GM21723 (cell line): Measurements from ENCODE around the gene GFPT2.

Source experiments
- ATAC-seq: cut with Tn5 transposase; IDR thresholded peaks from one replicate; pipeline ENCODE4 v1.9.1; 2021; ENCODE audit warnings: mild to moderate bottlenecking, moderate library complexity; ENCODE audit not compliant: unreplicated experiment

Gene GFPT2

DNA sequence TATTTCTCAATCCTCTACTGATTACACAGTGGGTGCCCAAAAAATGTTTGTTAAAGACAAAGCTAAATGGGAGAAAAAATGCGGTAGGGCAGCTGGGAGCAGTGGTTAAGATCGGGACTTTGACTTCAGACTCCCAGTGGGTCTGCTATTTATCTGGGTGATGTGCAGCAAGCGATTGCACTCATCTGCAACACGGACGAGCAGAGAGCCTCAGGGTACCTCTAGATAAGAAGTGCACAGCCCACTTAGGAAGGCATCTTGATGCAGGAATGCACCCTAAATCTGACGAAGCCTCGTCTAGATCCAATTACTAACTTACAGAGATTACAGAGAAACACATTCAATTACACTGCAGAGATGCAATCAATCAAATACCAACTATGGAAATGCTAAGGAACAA lies 65.3 kb downstream of the GFPT2 start:
- ATAC-seq = no peak

DNA sequence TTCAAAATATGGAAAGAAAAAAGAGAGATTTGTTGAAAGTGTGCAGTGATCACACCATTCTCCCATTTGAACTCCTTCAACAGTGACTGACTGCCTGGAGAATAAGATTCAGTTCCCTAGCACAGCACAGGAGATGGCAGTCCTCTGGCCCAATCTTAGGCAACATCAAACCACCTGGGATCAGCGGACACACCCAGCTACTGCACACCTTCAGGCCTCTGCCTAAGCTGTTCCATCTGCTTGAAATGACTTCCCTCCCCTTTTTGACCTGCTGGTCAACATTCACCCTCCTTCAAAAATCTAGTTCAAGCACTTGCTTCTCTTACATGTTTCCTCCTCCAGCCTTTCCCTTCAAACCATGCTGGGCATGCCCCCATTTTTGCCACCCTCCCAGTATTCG lies 65.7 kb downstream of the GFPT2 start:
- ATAC-seq = no peak

DNA sequence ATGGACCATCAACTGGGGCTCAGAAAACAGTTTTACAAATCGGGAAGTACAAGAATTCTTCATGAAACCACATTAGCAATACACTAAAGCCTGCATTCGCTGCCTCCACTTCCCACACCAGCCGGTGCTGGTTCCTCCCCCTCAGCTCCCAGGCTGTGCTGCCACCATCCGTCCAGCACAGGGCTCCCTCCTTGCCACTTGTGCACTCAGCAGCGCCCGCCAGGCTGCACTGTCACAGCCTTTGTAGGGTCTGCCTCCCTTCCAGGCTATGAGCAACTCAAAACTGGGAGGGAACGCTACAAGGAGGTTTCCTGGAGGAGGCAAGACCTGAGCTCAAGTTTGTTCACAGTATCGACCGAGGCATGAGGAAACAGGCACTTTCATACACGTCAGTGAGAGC lies 69.0 kb downstream of the GFPT2 start:
- ATAC-seq = no peak

DNA sequence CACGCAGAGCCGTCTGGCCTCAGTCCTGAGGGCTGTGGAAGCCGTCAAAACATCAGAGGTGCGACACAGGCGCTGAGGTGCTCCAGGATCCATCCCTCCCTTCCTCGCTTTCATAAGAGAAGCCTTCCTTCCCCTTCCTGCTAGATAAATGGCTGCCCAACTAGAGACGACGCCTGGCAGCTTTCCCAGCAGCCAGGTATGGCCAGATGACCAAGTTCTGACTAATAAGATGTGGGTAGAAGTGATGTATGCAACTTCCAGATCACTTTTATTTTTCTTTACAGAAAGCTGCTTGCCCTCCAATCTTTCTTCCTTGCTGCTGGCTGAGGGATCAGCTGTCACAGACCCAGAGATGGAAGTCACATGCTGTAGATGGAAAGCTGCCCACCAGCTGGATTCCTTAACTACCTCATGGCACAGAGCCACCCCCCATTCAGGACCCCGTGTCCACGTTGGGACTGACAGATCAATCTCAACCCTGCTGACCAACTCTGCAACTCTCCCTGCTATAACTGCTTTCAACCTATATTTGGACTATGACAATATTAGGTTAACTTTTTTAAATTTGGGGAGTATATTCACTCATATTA lies 70.0 kb downstream of the GFPT2 start:
- no peak for ATAC-seq

- ATAC-seq = no peak
Measured at GRCh38 chr5:180282281-180282680, 70.9 kb downstream of the GFPT2 start.

GRCh38 chr5:180281706-180282105 lies 71.4 kb downstream of the GFPT2 start:
- ATAC-seq = no peak

DNA sequence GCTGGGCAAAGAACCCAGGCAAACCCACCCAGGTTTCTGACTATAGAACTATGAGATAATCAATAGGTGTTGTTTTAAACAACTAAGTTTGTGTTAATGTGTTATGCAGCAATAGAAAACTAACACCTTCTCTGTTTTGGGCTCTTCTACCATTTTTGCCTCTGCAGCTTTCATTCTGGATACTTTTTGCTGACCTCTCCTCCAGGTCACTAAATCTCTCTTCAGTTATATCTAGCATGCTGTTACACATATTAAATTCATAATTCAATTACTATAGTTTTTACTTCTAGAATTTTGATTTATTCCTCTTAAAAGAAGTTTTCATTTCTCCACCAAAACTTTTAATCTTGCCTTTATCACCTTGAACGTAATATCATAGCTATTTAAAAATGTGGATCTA lies 78.4 kb downstream of the GFPT2 start:
- ATAC-seq = no peak

- ATAC-seq = no peak
Measured at GRCh38 chr5:180271221-180271620, 81.9 kb downstream of the GFPT2 start.

- ATAC-seq = no peak
Measured at GRCh38 chr5:180259260-180259611, 93.9 kb downstream of the GFPT2 start.

DNA sequence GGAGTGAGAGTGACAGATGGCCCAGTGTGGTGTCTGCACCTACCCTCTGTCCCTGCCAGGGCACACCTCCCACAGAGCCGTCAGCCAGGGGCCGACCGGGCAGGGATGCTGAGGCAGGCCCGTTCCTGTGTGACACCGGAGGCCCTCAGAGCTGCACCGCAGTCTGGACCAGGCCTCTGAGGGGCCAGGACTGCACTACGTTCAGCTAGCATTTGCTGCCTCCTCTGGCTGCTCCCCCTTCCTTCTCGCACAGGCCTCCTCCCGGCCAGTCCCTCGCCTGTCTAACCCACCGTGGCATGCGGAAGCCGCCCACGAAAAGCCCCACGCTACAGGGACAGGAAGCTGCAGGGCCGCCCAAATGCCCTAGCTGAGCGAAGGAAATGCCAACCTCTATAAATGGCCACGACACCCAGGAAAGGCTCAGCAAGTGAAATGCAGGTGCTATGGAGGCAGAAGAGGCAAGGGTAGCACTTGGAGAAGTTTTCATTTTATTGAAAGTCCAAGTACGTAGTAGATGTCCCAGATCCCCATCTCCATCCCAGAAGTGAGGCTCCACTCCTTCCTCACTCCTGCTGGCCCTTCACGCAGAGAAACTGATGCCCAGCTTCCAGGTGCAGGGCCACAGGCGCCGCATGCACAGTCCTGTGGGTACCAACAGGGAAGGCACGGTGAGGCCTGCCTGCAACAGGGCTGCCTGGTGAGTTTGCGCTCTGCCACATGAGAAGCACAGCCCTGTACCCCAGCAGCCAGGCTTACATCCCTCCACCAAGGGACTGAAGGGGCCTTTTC lies 99.9 kb downstream of the GFPT2 start:
- ATAC-seq = no peak

DNA sequence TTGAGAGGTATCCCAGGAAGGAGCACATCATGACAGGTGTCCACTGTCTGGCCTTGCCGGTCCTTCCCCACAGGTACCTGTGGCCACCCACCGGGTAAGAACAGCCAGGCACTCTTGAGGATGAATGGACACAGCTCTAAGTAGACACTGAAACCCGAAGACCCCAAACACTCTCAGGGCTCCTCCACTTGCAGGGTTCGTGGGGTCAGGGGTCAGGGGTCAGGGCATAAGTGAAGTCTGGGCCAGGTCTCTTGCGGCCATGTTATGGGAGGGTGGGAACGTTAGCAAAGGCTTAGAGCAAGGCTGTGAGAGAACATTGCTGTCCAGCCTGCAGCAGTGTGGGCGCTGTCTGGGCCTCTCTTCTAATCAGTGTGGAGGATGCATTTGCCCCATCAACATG lies 101.2 kb downstream of the GFPT2 start:
- ATAC-seq = no peak

DNA sequence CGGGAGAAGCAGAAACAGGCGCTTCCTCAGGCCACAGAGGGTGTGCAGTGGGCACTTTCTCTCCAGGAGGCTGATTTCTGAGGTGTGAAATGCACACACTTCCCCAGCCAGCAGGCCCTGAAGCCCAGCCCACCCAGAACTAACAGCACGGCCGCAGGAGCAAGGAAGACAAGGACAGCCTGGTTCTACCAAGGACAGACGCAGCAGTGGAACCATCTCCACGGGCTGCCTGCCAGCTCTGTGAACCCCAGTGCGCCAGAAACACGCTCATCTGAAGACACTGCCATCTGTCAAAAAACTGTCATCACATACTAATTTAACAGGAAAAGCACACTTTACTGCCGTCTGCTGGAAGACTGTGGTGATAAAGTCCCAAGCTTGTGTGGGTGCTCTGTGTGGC lies 102.0 kb downstream of the GFPT2 start:
- ATAC-seq = no peak
